K562 (cell line): ENCODE results near the gene PROKR1. TPM values are rescaled to one million over a fixed set of nuclear protein-coding genes. Genes with fewer than 3 reads are reported as not detected.
A peak's percentile ranks its signal among the peaks of the same experiment; 100 is the strongest.

Experiments
- CREM ChIP-seq: IDR thresholded peaks from 2 replicates; pipeline ENCODE4 v1.6.1; 2014; ENCODE audit warnings: antibody characterized with exemption, low read depth
- CUX1 ChIP-seq: fragments of 200-800 bp; sonication (Bioruptor generic); IDR thresholded peaks from 2 replicates; pipeline ENCODE4 v1.6.1; 2016; ENCODE audit warnings: missing genetic modification characterization, missing compliant biosample characterization
- DEAF1 ChIP-seq: fragments of 450-650 bp; formaldehyde crosslinking; IDR thresholded peaks from 2 replicates; pipeline ENCODE4 v1.4.0; 2020; ENCODE audit warnings: mild to moderate bottlenecking, moderate library complexity
- E2F4 ChIP-seq: sonication (generic); formaldehyde crosslinking; IDR thresholded peaks from 2 replicates; pipeline ENCODE4 v1.8.0; 2022; ENCODE audit warnings: mild to moderate bottlenecking, low read depth, missing genetic modification reagents
- FOXA3 ChIP-seq, 2 experiments: fragments of 450-650 bp in 1 of 2; sonication (generic) in 1 of 2; formaldehyde crosslinking; IDR thresholded peaks in 1 of 2; conservative IDR thresholded peaks in 1 of 2; 2 replicates each; pipeline versions ENCODE4 v1.4.0 to v1.8.0; 2020 to 2022; ENCODE audit warnings: mild to moderate bottlenecking in 2 of 2, missing genetic modification reagents in 1 of 2
- HNRNPL ChIP-seq: fragments of 200-400 bp; formaldehyde crosslinking; IDR thresholded peaks from 2 replicates; pipeline ENCODE4 v1.6.1; 2017; ENCODE audit warnings: low read depth, mild to moderate bottlenecking, low read length
- HNRNPLL ChIP-seq: fragments of 200-400 bp; formaldehyde crosslinking; IDR thresholded peaks from 2 replicates; pipeline ENCODE4 v1.6.1; 2017; ENCODE audit warnings: low read length, low read depth, mild to moderate bottlenecking; ENCODE audit not compliant: poor library complexity, severe bottlenecking
- MAZ ChIP-seq, 2 experiments: fragments of 450-650 bp in 1 of 2; sonication (generic) in 1 of 2; formaldehyde crosslinking; IDR thresholded peaks in 1 of 2; conservative IDR thresholded peaks in 1 of 2; 2 replicates each; pipeline versions ENCODE4 v1.4.0 to v1.5.0; 2020; ENCODE audit warnings: mild to moderate bottlenecking in 1 of 2, missing genetic modification reagents in 1 of 2
- NFYB ChIP-seq: IDR thresholded peaks from 2 replicates; pipeline ENCODE4 v1.6.1; 2011; ENCODE audit warnings: mild to moderate bottlenecking, moderate library complexity; ENCODE audit not compliant: insufficient read length; ENCODE audit errors: extremely low read depth
- NR4A1 ChIP-seq, 2 experiments: fragments of 250-450 bp in 1 of 2; fragments of 450-650 bp in 1 of 2; sonication (Bioruptor Pico) in 1 of 2; IDR thresholded peaks; 2 replicates each; pipeline versions ENCODE4 v1.4.0 to v1.6.1; 2016 to 2020; ENCODE audit warnings: mild to moderate bottlenecking in 2 of 2, missing compliant biosample characterization in 1 of 2, missing genetic modification characterization in 1 of 2, moderate library complexity in 1 of 2
- PHF20 ChIP-seq: fragments of 450-650 bp; IDR thresholded peaks from 2 replicates; pipeline ENCODE4 v1.6.1; 2018; ENCODE audit not compliant: partially characterized antibody
- RBM15 ChIP-seq: fragments of 200-400 bp; formaldehyde crosslinking; IDR thresholded peaks from 2 replicates; pipeline ENCODE4 v1.6.1; 2018; ENCODE audit warnings: mild to moderate bottlenecking, low read length, moderate library complexity; ENCODE audit not compliant: insufficient read depth
- SNAPC5 ChIP-seq: fragments of 250-450 bp; sonication (Bioruptor Pico); IDR thresholded peaks from 2 replicates; pipeline ENCODE4 v1.8.0; 2021; ENCODE audit warnings: moderate library complexity, mild to moderate bottlenecking, inconsistent platforms
- ZKSCAN1 ChIP-seq: fragments of 150-350 bp; IDR thresholded peaks from 2 replicates; pipeline ENCODE4 v1.6.1; 2016; ENCODE audit warnings: low read depth, low read length
- ZNF12 ChIP-seq: sonication (generic); formaldehyde crosslinking; IDR thresholded peaks from 2 replicates; pipeline ENCODE4 v1.4.0; 2020; ENCODE audit warnings: mild to moderate bottlenecking, missing genetic modification reagents
- ZNF436 ChIP-seq: fragments of 250-450, 450-650 bp; sonication (Bioruptor Pico); formaldehyde crosslinking; IDR thresholded peaks from 2 replicates; pipeline ENCODE4 v1.7.0; 2020; ENCODE audit warnings: mild to moderate bottlenecking
- ZNF707 ChIP-seq: fragments of 250-450 bp; sonication (Bioruptor Pico); conservative IDR thresholded peaks from 2 replicates; pipeline ENCODE4 v1.8.0; 2022; ENCODE audit warnings: inconsistent platforms, mild to moderate bottlenecking, moderate library complexity
- ZNF785 ChIP-seq: fragments of 250-450 bp; sonication (Bioruptor Pico); IDR thresholded peaks from 2 replicates; pipeline ENCODE4 v1.4.0; 2020; ENCODE audit warnings: mild to moderate bottlenecking
- polyA plus RNA-seq, 8 experiments: library from polyadenylated mRNA; depleted of rRNA in 4 of 8; stranded (reverse) in 5 of 8; unstranded in 3 of 8; fragments of >200 nt; fragmentation: Nextera tagmentation in 2 of 8; fragmentation: Illumina TruSeq in 1 of 8; extraction: Ambion mirVana in 2 of 8; extraction: Trizol in 1 of 8; gene quantifications; 2 replicates each; pipeline versions ENCODE4 v1.2.1 to v1.2.3, GENCODE V29; 2011 to 2014; ENCODE audit warnings: inconsistent platforms in 1 of 8, missing spikeins in 1 of 8
- total RNA-seq, 7 experiments: library from RNA; depleted of rRNA in 6 of 7; stranded (reverse); fragments of >200 nt in 6 of 7; fragmentation: Illumina TruSeq in 2 of 7; extraction: Trizol in 2 of 7; gene quantifications; 2 replicates each; pipeline versions ENCODE4 v1.2.1 to v1.2.3, GENCODE V29; 2011 to 2021; ENCODE audit warnings: low replicate concordance in 1 of 7

The PROKR1 gene
- total and polyA plus RNA-seq, 9 of the 15 experiments (the other 6 are each of a cell fraction or from before 2014, with no cell fraction given), result 0.01 to 0.18 (median 0.09) TPM; not detected in 1

GRCh38 chr2:68643011-68643873, at the start of gene PROKR1 (continued):
- TF ChIP-seq MAZ (CRISPR knock-in tag; conservative IDR thresholded peaks at IDR 0.05 in 1 of 2, IDR thresholded peaks at IDR 0.05 in 1 of 2) (peak in 1 of 2 experiments; percentile 43; a peak in 2 of 4 replicates), ZNF785 (CRISPR knock-in tag) (no peak), NFYB (no peak), E2F4 (CRISPR knock-in tag) (no peak), HNRNPL (peak; percentile 67; the same call in 1 of the 2 replicates), FOXA3 (CRISPR knock-in tag; conservative IDR thresholded peaks at IDR 0.05 in 1 of 2, IDR thresholded peaks at IDR 0.05 in 1 of 2) (no peak), ZKSCAN1 (no peak), RBM15 (no peak), SNAPC5 (CRISPR knock-in tag) (no peak), CREM (no peak), NR4A1 (CRISPR knock-in tag; IDR thresholded peaks at IDR 0.05) (no peak), NR4A1 (tag; IDR thresholded peaks at IDR 0.05) (0 out of 2 replicates have a peak, but pooled peaks have one; percentile 42), PHF20 (peak; percentile 15), HNRNPLL (no peak), ZNF12 (CRISPR knock-in tag) (0 out of 2 replicates have a peak, but pooled peaks have one; percentile 33), ZNF436 (no peak), ZNF707 (CRISPR knock-in tag) (no peak), CUX1 (no peak), DEAF1 (CRISPR knock-in tag) (no peak)
